LNCaP clone FGC (cell line): ENCODE measurements around the gene SYNGR2.

Experiments
- DNase-seq: peaks from one replicate; pipeline ENCODE4 v3.0.0-alpha.2; 2011; ENCODE audit warnings: low read depth
- H3K4me3 ChIP-seq: 2 replicates; pipeline ENCODE4 v1.5.1; 2011; ENCODE audit warnings: mild to moderate bottlenecking, low read depth, low read length, control low read depth
- TF ChIP-seq, protein P1 (sequence below): IDR thresholded peaks from 2 replicates; pipeline ENCODE4 v1.5.1; 2012; ENCODE audit warnings: mild to moderate bottlenecking; ENCODE audit not compliant: control insufficient read depth, insufficient read depth; ENCODE audit errors: extremely low read depth

The SYNGR2 gene

DNA sequence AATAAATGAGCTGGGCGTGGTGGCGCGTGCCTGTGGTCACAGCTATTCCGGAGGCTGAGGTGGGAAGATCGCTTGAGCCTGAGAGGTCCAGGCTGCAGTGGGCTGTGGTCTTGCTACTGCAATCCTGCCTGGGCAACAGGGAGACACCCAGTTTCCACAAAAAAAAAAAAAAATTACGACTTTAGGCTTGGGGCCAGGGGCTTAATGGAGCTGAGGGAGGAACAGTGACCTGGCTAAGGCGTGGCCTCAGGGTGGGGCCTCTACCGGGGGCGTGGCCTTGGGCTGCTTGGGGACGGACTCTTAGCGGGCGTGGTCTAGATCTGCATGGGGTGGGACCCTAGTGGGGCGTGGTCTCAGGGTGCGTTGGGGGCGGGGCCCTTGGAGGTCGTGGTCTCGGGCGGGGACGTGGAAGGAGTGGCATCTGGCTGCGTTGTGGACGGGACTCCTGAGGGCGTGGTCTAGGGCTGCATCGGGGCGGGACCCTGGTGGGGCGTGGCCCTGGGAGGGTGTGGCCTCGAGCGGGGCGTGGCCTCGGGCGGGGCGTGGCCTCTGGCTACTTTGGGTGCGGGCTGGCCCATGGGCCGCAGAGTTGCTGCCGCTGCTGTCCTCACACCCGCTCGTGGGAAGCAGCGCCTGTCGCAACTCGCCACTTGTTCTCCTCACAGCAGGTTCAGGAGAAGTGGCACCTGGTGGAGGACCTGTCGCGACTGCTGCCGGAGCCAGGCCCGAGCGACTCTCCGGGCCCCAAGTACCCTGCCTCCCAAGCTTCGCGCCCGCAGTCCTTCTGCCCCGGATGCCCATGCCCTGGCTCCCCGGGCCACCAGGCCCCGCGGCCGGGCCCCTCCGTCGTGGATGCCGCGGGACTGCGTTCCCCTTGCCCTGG, 28.0 kb upstream of the SYNGR2 start:
- DNase-seq, result peak; percentile 91
- TF ChIP-seq, protein P1, sequence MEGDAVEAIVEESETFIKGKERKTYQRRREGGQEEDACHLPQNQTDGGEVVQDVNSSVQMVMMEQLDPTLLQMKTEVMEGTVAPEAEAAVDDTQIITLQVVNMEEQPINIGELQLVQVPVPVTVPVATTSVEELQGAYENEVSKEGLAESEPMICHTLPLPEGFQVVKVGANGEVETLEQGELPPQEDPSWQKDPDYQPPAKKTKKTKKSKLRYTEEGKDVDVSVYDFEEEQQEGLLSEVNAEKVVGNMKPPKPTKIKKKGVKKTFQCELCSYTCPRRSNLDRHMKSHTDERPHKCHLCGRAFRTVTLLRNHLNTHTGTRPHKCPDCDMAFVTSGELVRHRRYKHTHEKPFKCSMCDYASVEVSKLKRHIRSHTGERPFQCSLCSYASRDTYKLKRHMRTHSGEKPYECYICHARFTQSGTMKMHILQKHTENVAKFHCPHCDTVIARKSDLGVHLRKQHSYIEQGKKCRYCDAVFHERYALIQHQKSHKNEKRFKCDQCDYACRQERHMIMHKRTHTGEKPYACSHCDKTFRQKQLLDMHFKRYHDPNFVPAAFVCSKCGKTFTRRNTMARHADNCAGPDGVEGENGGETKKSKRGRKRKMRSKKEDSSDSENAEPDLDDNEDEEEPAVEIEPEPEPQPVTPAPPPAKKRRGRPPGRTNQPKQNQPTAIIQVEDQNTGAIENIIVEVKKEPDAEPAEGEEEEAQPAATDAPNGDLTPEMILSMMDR, result no peak
- no peak overlapping the region for H3K4me3 ChIP-seq

DNA sequence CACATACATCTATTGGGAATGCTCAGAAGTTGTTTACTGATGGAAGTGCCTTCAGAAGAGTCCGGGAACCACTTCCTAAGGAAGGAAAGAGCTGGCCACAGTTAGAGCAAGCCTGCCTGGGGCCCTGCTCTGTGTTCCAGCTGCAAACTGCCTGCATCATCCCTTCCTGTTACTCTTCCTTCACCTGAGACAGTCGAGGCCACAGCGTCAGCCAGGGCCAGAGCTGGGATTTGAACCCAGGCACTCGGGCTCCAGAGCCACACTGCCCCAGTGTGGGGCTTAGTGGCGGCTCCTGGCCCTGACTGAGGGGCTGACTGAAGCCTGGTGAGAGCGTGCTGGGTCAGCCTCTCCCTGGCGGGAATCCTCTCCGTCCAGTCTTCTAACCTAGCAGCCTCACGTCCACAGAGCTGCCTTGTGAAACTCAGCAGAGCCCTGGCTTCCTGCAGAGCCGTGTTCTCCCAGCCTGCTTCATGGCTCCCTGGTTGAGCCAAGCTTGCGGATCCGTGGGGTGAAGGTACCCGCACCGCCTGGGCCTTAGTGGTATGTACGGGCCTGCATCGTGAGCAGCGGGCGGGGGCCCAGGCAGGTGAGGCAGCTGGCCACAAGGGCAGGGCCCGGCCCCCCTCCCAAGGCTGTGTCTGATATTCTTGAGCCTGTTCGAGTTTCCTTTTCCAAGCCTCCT, 26.8 kb upstream of the SYNGR2 start:
- TF ChIP-seq, protein P1, result no peak
- H3K4me3 ChIP-seq, result no peak overlapping the region
- no peak for DNase-seq

DNA sequence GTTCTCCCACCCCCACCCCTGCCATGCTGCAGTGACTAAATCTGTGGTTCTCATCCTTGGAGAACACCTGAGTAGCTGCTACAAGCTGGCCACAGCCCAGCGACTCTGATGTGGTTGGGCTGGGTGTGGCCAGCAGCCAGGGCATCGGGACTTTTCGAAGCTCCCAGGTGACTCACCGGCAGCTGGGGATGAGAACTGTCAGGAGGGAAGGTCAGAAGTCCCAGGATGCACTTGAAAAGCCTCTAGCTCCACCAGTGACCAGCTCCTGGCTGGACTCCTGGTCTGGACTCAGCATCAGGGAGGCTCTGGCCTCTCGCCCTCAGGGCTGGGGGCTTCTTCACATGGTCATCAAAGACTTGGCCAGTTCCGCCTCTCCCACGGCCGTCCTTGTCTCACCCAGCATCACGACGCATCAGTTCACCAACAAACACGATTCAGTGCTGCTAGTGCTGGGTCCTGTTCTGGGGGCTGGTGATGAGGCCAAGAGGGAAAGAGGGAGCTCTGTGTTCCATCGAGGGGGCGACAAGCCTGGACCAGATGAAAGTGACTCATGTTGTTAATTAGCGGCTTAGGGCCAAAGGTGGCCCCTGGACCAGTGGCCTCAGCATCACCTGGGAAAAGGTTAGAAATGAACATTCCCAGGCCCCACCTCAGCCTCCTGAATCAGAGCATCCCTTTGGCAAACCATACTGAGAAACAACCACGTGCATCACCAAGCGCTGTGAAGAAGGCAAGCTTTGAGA, 26.1 kb upstream of the SYNGR2 start:
- DNase-seq, result peak; percentile 50
- TF ChIP-seq, protein P1, result no peak
- H3K4me3 ChIP-seq, result no peak overlapping the region

DNA sequence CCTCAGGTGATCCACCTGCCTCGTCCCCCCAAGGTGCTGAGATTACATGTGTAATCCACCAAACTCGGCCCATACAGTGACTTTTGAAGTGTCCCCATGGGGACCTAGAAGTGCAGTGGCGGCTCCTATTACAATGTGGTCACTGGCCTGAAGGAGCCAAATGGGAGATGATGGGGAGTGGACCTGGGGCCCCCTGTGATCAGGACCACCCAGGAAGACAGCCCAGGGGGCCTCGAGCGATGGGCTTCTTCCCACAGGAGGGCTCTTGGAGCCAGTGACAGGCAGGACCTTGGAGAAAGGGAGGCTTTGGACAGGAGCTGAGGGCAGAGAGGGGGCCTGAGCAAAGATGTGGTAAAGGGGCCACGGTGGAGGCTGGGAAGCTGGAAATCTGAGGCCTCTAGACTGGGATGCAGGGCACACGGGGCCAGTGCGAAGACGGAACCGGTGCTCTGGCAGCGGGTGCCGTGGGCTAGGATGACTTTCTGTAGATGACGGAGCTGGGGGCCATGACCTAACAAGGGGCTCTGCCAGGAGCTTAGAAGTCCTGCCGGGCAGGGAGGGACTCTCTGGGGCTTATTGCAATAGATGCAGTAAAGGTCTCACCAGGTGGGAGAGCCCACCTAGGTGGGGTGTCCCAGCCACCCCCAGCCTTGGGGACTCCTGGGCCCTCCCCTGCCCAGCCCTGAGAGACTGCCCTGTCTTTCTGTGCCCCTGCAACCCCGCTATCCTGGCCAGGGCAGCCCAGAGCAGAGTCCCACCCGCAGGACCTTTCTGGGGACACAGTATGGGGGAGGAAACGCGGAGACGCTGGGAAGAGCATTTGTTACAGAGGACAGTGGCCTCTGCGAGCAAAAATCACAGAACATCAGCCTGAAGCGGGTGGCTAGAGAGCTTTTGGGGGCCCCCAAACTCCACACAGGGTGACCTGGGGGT, 24.9 kb upstream of the SYNGR2 start:
- TF ChIP-seq, protein P1, result no peak
- DNase-seq, result no peak
- H3K4me3 ChIP-seq, result no peak overlapping the region

DNA sequence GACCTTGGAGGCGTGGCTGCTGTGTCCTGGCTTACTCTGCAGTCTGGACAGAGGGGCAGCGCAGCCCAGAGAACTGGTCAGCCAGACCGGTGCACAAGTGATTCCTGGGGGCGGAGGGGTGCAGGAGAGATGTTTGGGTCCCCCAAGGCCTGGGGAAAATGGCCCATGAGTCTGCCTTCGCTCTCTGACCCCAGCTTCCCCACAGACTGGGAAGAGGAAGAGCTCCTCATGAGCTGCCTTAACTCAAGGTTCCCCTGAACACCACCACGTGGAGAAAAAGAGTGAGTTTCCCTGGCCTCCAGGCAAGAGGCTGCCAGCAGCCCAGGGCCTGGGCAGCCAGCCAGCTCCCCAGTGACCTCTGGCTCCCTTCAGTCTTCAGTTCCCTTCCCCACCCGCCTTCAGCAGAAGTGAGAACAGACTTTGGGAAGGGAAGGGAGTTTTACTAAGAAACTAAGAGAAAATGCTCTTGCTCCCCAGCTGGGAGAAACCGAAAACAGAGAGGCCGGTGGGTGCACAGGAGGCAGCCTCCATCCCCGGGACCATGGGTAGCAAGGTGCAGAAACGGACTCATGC, 24.1 kb upstream of the SYNGR2 start:
- TF ChIP-seq, protein P1, result no peak
- peak; percentile 63 for DNase-seq
- no peak overlapping the region for H3K4me3 ChIP-seq
